ENCODE data around the gene C14orf132.

The C14orf132 gene

DNA sequence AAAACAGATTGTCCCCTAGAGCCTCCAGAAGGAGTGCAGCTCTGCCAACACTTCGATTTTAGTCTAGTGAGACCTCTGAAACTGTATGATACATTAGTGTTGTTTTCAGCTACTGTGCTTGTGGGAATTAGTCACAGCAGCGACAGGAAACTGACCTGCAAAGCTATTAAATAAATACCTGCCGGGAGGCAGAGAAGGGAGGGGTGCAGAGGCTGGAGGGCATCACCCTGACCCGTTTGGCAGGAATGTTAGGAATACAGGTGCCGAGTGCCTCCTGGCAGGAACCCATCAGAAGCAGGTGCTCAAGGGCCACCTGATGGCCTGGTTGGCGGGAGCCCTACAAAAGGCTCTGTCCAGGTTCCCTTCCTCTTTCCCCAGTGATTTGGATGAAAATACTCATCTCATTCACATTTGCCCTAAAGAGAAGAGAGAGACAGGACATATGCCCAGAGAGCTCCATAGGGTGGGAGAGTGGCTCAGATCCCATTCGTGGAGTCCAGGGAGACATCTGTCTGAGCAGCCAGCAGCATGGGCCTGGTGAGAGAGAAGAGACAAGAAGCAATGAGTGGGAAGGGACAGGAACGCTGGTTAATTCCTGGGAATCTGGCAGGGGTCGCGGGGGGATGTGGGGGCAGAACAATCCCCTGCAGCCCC, 44.6 kb downstream of the C14orf132 start:
- DNase-seq: no peak

DNA sequence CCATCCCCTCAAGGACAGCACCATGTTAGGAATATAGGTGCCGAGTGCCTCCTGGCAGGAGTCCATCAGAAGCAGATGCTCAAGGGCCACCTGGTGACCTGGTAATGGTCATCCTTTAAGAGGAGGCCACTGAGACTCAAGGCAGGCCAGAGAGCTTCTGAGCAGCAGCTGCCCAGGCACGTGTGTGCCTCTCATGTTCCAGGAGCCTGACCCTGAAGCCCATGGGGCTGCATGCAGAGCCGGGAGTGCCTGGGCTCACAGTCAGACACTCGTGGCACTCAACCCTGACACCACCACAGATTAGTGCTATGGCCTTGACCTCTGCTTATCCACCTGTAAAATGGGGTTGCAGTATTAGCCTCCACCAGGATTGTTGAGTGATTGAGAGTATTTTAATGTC, 45.6 kb downstream of the C14orf132 start:
- DNase-seq: no peak

DNA sequence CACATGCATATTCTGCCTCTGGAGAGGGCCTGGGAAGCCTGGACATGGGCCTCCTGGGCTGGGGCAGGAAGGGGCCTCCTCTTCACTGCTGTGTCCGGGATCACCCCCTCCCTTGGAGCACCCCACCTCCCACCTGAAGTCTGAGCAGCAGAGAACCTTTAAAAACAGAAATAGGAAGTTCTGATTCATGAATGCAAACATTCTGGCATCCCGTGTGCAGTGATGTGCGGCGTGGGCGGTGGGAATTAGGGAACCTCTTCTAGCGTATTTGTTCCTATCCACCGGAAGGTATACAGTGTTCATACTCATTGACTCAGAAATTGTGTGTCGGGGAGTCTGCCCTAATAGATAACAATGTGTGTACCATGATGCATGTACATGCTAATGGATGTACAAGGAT, 46.2 kb downstream of the C14orf132 start:
- DNase-seq: no peak

DNA sequence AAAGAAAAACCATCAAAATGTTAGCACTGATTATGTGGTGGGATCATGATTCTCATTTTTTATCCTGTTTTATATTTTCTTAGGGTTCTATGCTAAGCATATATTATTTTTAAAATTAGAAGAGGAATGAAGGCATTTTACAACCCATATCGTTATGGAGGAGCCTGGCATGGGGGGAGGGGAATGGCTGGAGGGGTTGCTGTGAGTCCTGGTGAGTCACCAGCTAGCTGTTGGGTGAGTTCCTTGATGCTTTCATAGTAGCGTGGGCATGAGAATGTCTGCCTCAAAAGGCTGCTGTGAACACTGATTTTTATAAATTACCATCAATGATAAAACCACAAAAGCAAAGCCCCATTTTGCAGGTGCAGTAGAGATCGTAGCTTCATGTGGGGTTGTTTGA, 46.9 kb downstream of the C14orf132 start:
- DNase-seq: no peak

DNA sequence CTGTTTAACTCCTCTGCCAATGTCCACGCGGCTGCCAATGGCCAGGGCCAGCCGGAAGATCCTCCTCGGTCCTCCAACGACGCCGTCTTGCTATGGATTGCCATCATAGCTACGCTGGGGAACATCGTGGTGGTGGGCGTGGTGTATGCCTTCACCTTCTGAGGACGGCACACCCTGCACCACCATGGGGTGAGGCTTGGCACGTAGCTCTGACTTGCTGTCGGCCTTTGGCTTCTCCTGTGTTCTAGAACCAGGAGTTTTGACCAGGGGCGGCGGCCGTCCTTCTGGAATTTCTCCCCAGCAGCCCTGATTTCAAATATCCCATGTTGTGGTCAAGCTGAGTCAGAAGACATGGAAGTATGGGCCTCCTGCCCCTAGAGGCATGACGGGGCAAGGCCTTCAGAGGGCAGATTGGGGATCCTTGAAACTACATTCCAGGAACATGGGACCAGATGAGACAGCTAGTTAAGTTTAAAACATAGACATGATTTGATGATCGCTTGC, 47.5 kb downstream of the C14orf132 start:
- DNase-seq: no peak

DNA sequence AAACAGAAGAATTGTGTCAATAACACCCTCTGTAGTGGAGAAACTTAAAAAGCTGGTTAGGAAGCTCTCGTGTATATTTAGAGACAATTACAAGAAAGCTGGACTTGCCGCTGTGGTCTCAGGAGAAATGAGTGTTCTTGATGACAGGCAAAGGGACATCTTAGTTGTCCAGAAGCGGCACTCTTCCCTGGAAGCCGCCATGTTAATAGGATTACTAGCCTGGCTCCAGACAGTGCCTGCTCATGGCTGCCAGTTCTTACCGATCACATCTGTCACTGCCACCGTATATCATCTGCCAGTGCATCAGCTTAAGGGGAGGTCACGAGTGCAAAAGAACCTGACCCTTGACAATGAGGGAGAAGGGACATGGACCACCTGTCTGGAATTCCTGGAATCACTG, 48.9 kb downstream of the C14orf132 start:
- no peak for DNase-seq

DNA sequence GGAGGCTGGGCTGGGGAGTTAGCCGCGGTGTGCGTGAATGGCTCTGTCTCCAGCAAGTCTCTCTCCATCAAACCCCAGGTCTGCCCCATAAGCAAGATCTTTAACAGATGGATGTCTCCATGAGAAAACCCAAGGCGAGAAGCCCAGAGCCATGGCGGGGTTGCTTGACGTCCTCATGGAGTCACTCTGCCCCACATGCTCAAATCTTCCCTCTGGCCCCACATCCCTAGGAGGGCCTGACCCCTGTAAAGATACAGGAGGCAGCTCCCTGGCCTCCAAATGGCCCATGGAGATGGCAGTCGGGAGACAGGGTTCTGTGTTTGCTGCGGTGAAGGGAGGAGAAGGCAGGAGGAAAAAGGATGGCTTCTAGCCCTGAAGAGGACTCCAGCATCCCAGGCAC, 49.3 kb downstream of the C14orf132 start:
- no peak for DNase-seq

DNA sequence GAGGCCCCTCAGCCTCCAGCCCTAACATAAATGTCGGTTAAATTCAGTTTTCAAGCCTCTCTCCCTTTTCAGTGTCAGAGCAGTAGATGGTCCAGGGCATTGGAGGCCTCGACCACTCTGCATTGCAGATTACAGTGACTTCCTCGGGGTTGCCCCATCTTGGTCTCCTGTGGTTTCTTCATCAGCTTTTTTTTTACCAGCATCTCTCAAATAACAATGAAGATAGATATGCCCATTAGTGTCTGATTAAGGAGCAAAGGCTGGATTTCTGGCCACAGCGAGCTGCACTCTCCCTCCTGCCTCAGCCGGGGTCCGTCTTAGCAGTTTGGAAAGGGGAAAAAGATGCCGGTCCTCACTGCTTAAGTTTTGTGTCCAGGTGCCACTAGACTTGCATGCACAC, 49.7 kb downstream of the C14orf132 start:
- DNase-seq: no peak

DNA sequence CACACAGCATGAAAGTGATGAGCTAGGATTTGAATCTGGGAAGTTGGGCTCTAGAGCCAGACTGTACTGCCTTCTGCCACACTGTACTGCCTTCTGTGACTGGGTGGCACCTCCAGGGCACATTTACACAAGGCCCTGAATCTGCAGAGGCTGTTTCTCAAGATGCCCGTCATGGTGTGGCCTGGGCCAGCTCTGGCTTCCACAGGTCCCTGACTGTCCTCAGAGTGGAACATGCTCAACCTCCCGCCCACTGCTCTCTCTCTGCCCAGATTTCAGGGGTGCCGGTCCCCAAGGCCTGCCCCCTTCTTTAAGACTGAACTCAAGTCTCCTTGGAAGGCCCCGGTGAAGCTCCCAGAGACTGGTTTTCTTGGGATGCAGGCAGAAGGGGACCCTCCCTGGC, 50.2 kb downstream of the C14orf132 start:
- no peak for DNase-seq

DNA sequence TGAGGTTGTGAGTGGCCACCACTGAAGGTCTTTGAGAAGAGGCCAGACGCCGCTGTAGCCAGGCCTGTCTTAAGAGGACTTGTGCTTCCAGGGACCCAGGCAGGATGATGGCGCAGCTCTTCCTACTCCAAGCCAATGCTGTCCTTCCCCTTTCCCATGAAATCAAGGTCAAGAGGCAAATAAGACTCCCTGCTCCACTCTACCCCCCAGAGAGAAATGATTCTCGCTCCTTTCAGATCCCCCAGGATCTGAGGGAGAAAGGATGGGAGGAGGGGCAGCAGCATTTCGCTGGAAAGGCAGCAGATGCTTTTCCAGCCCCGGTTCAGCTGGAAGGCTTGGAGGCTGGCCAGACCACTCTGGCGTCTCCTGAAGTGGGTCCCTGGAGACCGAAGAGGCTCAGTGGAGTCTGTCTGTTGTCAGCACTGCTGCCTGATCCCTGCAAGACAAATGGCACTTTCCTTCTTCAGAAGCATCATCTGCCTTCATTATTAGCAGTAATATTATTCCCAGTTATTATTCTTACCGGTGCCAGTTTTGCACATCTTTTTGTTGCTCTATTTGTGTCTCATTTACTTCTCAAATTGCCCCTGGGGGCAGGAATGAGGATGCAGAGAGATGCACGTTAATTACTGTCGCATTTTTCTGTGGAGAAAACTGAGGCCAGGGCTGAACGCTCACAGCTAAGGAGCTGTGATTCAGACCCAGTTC, 51.4 kb downstream of the C14orf132 start:
- DNase-seq: no peak

DNA sequence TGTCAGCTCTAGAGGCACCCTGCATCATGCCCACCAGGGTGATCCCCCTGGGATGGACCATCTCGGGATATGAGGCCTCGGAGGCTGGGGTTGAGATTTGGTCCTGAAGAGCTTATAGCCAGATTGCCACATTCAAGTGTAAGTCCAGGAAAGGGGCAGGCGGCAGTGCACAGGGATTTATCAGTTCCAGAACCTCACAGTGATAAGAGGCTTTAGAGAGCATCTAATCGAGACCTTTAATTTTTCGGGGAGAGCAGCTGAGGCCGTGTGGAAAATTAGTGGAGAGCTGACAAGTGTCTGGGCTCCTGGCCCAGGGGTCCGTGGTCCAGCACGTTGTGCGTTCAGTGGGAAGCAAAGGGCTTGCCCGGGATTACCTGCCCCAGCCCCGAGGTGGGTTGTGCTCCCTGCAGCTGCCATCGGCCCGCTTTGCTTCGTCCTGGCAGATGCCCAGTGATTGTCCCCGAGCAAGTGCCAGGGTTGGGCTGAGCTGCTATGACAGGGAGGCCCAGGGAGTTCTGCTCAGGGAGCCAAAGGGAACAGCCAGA, 52.1 kb downstream of the C14orf132 start:
- no peak for DNase-seq

DNA sequence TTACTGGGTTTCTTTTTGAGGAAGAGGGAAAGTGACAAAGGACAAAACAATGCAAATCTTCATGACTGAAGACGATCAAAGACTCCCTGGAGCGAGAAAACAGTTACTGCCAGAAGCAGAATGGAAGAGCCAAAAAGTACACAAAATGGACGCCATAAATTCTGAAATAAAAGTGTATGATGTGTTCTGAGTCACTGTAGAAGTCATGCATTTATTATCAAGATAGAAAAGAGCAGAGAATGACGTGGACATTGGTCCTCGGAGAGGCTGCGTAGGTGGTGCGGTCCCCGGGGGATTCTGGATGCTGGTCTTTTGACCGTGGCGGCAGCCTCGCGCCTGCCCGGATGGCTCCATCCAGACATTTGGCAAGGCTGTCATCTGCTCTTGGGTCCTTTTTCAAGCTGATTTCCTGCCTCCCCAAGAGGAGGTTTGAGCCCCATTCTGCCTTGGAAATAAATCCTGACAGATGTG, 52.8 kb downstream of the C14orf132 start:
- no peak for DNase-seq

DNA sequence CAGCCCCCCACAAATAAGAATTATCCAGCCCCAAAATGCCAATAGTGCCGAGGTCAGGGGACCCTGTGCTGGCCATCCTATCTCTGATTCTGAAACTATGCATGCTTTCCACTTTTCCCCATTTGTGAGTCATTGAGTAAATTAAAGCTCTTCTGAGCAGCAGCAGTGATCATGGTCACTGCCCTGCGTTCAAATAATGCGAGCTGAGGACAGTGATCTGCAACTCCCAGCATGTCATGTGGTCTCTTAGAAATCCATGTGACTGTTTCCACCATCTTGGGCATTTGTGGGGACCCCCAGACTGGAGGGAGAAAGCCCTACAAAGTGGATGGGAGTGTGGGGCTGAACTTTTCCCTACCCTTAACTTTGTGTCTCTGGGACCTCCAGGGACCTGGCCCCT, 53.8 kb downstream of the C14orf132 start:
- no peak for DNase-seq

DNA sequence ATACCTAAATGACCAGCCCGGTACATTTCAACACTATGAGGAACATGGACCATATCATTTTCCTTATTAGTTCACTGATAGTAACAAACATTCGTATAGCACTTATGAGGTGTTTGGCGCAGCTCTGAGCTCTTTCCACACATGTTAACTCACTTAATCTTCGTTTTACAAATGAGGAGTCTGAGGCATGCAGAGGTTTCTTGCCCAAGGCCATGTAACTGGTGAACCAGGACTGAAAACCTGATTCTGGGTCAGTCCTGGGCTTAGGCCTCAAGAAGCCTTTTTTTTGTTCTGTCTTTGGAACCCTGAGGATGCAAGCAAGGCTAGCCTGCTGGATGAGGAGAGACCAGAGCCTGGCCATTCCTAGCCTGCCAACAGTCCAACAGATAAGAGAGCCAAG, 55.0 kb downstream of the C14orf132 start:
- no peak for DNase-seq

DNA sequence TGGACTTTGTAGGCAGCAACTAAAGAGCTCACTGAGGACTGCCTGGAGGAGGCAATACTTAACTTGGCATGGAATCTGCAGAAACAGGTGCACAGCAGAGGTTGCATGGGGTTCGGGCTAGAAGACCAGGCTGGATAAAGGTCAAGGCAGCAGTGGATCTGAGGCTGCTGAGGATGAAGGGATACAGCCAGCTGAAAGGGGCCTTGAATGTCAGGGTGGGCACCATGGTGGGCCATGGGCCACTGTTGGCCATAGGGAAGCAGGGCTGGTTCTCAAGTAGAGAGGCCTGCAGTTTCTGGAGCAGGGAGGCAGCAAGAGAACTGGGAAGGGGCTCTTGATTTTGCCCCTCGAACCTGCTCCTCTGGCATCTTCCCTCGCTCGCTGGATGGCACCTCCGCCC, 55.5 kb downstream of the C14orf132 start:
- no peak for DNase-seq

DNA sequence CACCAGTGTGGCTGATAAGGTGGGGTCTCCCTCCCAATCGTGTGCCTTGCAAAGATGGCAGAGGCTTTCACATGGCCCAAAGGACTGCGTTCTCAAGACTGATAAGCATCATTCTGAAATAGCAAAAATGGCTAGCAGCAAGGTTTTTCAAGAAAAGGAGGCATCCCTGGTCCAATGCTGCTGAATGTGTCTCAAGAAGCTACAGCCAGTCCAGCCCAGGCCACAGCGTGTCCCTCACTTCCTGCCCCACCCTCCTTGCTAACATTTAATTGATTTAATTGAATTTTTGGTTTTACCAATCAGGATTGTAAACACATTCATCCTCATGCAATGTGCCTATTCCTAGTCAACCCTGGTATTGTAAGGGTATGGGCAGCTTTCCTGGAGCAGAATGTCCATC, 55.9 kb downstream of the C14orf132 start:
- no peak for DNase-seq

DNA sequence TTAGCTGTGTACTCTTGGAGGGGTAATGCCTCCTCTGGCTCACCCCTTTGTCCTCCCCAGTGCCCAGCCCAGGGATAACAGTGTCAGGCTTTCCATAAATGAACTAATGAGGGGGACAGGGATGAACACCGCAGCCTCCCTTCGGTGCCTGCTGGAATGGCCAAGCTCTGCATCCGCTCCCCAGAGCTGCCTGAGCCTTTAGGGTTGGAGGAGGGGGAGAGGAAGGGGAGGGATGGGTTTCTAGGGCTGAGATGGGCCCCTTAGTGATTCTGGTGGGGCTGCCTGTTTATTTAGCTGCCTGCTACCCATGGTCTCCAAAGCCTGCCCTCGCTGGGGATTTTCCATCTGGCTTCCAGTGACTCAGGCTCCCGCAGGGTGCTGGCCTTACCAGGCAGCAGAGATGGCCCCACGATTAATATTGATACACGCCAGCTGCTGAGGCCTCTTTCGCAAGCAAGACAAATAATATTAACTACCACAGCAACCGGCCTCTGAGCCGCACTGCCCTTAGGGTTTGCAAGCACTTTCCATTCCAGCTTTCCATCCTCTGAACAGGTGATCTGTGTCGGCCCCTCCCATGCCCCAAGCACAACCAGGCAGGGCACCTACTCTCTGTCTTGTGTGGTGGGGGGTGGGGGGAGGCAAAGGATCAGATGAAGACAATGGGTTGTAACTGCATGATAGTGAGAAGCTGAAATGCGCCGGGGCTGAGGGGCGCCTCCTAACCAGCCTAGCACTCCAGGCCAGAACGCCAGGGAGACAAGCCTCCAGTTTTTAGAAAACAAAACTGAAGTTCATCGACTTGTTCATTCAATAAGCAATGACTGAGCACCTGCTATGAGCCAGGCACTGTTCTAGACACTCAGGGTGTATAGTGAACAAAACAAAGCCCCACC, 56.7 kb downstream of the C14orf132 start:
- DNase-seq: no peak

DNA sequence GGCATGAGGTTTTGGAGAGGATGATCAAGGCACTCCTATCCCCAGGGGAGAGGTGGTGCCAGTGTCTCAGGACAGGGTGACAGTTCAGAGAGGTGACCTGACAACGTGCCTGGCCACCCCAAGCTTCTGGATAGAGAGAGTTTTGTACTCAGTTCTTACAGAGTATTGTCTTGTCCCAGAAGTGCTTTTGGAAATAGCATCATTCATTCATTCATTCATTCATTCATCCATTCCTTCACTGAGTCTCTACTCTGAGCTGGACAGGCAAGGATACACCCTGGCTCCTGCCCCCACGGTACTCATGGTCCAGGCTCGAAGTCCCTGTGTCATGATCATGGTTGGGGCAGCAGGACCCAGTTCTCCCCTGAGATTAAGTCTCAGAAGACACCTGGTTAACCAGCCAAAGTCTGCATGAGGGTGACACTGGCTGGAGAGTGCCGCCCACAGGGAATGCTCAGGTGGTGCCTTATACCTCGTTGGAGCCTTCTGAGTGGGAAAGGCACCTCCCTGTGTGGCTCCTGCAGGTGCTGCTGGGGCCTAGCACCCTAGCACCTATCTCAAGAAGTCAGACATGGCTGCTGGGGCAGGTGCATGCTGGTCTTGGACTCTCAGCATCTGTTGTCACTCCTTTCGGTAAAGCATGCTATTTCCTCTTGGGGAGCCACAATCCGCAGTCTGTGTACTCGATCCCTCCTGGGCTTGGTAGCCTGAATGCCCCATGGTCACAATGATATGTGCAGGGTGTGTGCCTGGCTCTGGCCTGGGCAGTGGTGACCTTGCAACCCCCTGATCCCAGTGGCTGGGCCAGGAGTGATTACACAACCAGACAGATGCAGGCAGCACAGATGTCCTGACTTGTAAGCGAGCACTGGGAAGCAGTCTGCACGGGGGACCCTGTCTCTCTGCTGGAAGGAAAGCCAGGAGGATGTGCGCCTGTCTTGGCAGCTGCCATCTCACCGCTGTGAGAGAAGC, 57.8 kb downstream of the C14orf132 start:
- no peak for DNase-seq

DNA sequence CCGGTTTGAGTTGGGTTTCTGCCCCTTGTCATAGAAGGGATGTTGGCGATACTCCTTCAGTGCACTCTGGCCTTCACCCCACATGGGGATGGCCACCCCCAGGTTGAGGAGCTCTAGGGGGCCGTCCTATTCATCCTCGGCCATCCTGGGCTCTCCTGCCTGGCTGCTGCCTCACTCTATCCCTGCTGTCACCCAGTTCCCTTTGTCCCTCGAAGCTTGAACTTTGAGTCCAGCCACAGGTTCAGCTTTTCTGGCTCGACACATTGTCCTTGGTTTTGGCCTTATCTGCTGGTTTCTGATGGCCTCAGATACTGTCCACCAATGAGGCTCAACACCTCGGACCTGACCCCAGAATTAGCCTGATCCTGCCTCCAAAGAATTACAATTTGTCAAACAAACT, 58.6 kb downstream of the C14orf132 start:
- DNase-seq: no peak

DNA sequence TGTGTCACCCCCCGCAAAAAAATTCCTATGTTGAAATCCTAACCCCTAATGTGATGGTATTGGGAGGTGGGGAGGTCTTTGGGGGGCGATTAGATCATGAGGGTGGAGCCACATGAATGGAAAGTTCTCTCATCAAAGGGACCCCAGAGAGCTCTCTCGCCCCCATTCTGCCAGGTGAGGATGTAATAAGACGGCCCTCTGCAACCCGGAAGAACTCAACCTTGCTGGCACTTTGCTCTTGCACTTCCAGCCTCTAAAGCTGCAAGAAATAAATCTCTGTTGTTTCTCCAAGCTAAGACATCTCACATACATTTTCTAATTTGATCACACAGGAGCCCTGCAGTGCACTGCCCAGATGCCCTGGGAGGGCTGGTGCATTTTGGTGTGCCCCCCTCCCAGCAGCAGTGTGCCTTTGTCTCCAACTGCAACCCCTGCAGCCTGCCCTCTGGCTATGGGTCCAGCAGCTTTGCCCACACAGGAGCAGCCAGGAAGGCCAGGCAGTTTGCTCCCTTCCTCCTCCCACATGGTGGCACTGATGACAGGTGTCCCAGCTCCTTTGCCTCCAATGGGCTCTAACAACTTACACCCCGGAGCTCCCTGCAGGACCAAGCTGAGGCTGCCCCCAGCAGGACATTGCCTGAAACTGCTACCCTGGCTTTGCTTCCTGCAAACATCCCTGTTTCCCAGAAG, 59.3 kb downstream of the C14orf132 start:
- no peak for DNase-seq

DNA sequence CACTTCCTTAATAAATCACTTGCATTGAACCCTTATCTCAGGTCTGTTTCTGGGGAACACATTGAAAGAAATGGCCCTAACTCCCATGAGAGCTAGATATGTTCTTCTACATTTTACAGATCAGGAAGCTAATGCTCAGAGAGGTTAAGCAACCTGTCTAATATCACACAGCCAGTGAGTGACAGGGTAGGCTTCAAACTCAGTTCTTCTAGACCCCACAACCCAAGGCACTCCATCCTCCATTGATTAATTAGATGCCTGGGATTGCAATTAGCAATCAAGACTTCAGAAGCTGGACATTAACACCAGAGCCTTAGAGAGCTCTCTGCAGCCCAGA, 59.8 kb downstream of the C14orf132 start:
- no peak for DNase-seq
